Measurements from ENCODE around the gene LMX1B.
"Not testable (repeated sequence)": the region's sequence is repeated elsewhere in the genome, so short reads cannot be mapped to it uniquely, and the experiment has no call there.

LMX1B gene

GRCh38 chr9:126700903-126701812, 87.4 kb downstream of the LMX1B start:
- DNase-seq = no peak

GRCh38 chr9:126701813-126702140, 88.0 kb downstream of the LMX1B start:
- DNase-seq = no peak

- DNase-seq = peak; percentile 25
Observed at GRCh38 chr9:126702151-126703001, 88.6 kb downstream of the LMX1B start.

- DNase-seq = no peak
Observed at GRCh38 chr9:126703002-126703865, 89.5 kb downstream of the LMX1B start.

- DNase-seq = no peak
Observed at GRCh38 chr9:126703866-126704156, 90.1 kb downstream of the LMX1B start.

- no peak for DNase-seq
Observed at GRCh38 chr9:126704157-126704891, 90.6 kb downstream of the LMX1B start.

GRCh38 chr9:126704892-126705766, 91.4 kb downstream of the LMX1B start:
- peak; percentile 88 for DNase-seq

GRCh38 chr9:126705767-126706697, 92.3 kb downstream of the LMX1B start:
- DNase-seq = peak; percentile 77

GRCh38 chr9:126706698-126707053, 92.9 kb downstream of the LMX1B start:
- no peak for DNase-seq

- DNase-seq = no peak
Observed at GRCh38 chr9:126707083-126707482, 93.4 kb downstream of the LMX1B start.

GRCh38 chr9:126707712-126708111, 94.0 kb downstream of the LMX1B start:
- not testable (repeated sequence) for DNase-seq

GRCh38 chr9:126708178-126708577, 94.5 kb downstream of the LMX1B start:
- DNase-seq = no peak

- no peak for DNase-seq
Observed at GRCh38 chr9:126709241-126709640, 95.5 kb downstream of the LMX1B start.

- no peak for DNase-seq
Observed at GRCh38 chr9:126715382-126715781, 101.7 kb downstream of the LMX1B start.

GRCh38 chr9:126717441-126717840, 103.7 kb downstream of the LMX1B start:
- DNase-seq = not testable (repeated sequence)

- peak; percentile 95 for DNase-seq
Observed at GRCh38 chr9:126719618-126720031, 105.9 kb downstream of the LMX1B start.

GRCh38 chr9:126720036-126720435, 106.3 kb downstream of the LMX1B start:
- DNase-seq = no peak

- DNase-seq = peak; percentile 16
Observed at GRCh38 chr9:126720661-126721563, 107.2 kb downstream of the LMX1B start.

GRCh38 chr9:126721564-126721981, 107.8 kb downstream of the LMX1B start:
- DNase-seq = peak; percentile 40

All from CD4-positive, alpha-beta T cell treated with Interleukin-17A for 1 hour (primary cell).